Liver (tissue), 3 donors: ENCODE data around the gene ISM1.

Source experiments
- GABPA ChIP-seq, 2 donors: IDR thresholded peaks in 1 of 2; conservative IDR thresholded peaks in 1 of 2; 2 replicates each; pipeline ENCODE4 v1.6.1; 2016; ENCODE audit warnings: antibody characterized with exemption in 2 of 2, mild to moderate bottlenecking in 1 of 2, moderate library complexity in 1 of 2
- TF ChIP-seq, protein P1 (sequence below): fragments of 150-350 bp; IDR thresholded peaks from 2 replicates; pipeline ENCODE4 v1.5.1; 2017; ENCODE audit warnings: improper control_type of control experiment, low read depth, low read length; ENCODE audit not compliant: missing input control
- TF ChIP-seq, protein P2 (sequence below): IDR thresholded peaks from 2 replicates; pipeline ENCODE4 v1.6.1; 2016; ENCODE audit warnings: antibody characterized with exemption
- TF ChIP-seq, protein P3 (sequence below): IDR thresholded peaks from 2 replicates; pipeline ENCODE4 v1.6.1; 2016; ENCODE audit warnings: antibody characterized with exemption, mild to moderate bottlenecking
- donor health status: healthy.
- donor health status: healthy.

DNA sequence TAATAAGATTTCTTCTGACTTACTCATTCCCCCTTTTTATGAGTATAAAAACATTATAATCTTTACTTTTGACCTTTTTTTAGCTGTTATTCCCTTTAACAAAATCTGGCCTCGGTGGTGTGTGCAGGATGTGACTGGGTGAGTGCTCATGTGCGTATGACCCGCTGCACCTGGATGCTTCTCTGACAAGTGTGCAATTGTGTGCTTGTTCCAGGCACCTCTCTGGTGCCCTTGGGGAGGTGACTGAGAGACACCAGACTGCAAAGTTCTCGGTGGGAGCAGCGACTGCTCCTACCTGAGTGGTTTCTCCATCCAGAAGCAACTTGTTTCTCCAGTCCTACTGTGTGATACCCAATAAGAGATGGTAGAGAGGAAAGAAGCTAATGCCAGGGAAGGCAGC lies 65.0 kb downstream of the ISM1 start:
- TF ChIP-seq, protein P1, sequence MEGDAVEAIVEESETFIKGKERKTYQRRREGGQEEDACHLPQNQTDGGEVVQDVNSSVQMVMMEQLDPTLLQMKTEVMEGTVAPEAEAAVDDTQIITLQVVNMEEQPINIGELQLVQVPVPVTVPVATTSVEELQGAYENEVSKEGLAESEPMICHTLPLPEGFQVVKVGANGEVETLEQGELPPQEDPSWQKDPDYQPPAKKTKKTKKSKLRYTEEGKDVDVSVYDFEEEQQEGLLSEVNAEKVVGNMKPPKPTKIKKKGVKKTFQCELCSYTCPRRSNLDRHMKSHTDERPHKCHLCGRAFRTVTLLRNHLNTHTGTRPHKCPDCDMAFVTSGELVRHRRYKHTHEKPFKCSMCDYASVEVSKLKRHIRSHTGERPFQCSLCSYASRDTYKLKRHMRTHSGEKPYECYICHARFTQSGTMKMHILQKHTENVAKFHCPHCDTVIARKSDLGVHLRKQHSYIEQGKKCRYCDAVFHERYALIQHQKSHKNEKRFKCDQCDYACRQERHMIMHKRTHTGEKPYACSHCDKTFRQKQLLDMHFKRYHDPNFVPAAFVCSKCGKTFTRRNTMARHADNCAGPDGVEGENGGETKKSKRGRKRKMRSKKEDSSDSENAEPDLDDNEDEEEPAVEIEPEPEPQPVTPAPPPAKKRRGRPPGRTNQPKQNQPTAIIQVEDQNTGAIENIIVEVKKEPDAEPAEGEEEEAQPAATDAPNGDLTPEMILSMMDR, result no peak
- TF ChIP-seq, protein P2, sequence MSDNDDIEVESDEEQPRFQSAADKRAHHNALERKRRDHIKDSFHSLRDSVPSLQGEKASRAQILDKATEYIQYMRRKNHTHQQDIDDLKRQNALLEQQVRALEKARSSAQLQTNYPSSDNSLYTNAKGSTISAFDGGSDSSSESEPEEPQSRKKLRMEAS, result no peak
- TF ChIP-seq, protein P3, sequence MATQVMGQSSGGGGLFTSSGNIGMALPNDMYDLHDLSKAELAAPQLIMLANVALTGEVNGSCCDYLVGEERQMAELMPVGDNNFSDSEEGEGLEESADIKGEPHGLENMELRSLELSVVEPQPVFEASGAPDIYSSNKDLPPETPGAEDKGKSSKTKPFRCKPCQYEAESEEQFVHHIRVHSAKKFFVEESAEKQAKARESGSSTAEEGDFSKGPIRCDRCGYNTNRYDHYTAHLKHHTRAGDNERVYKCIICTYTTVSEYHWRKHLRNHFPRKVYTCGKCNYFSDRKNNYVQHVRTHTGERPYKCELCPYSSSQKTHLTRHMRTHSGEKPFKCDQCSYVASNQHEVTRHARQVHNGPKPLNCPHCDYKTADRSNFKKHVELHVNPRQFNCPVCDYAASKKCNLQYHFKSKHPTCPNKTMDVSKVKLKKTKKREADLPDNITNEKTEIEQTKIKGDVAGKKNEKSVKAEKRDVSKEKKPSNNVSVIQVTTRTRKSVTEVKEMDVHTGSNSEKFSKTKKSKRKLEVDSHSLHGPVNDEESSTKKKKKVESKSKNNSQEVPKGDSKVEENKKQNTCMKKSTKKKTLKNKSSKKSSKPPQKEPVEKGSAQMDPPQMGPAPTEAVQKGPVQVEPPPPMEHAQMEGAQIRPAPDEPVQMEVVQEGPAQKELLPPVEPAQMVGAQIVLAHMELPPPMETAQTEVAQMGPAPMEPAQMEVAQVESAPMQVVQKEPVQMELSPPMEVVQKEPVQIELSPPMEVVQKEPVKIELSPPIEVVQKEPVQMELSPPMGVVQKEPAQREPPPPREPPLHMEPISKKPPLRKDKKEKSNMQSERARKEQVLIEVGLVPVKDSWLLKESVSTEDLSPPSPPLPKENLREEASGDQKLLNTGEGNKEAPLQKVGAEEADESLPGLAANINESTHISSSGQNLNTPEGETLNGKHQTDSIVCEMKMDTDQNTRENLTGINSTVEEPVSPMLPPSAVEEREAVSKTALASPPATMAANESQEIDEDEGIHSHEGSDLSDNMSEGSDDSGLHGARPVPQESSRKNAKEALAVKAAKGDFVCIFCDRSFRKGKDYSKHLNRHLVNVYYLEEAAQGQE, result no peak
- TF ChIP-seq GABPA (IDR thresholded peaks at IDR 0.05 in 1 of 2, conservative IDR thresholded peaks at IDR 0.05 in 1 of 2), result no peak
